Vagina (tissue), 2 donors: ENCODE data around the gene SLC8A2.

Source experiments
- POLR2AphosphoS5 ChIP-seq, 2 donors: sonication (generic); formaldehyde crosslinking; IDR thresholded peaks; one replicate each; pipeline ENCODE4 v1.9.0; 2017; ENCODE audit warnings: antibody characterized with exemption in 2 of 2, mild to moderate bottlenecking in 2 of 2, low read depth in 1 of 2; ENCODE audit not compliant: insufficient read depth in 1 of 2
- TF ChIP-seq, protein P1 (sequence below), 3 experiments: fragments of 450-650 bp in 2 of 3; fragments of 200-600 bp in 1 of 3; sonication (generic) in 1 of 3; IDR thresholded peaks; one replicate each; pipeline ENCODE4 v1.5.1; 2017 to 2019; ENCODE audit warnings: antibody characterized with exemption in 3 of 3, mild to moderate bottlenecking in 2 of 3, moderate library complexity in 2 of 3

DNA sequence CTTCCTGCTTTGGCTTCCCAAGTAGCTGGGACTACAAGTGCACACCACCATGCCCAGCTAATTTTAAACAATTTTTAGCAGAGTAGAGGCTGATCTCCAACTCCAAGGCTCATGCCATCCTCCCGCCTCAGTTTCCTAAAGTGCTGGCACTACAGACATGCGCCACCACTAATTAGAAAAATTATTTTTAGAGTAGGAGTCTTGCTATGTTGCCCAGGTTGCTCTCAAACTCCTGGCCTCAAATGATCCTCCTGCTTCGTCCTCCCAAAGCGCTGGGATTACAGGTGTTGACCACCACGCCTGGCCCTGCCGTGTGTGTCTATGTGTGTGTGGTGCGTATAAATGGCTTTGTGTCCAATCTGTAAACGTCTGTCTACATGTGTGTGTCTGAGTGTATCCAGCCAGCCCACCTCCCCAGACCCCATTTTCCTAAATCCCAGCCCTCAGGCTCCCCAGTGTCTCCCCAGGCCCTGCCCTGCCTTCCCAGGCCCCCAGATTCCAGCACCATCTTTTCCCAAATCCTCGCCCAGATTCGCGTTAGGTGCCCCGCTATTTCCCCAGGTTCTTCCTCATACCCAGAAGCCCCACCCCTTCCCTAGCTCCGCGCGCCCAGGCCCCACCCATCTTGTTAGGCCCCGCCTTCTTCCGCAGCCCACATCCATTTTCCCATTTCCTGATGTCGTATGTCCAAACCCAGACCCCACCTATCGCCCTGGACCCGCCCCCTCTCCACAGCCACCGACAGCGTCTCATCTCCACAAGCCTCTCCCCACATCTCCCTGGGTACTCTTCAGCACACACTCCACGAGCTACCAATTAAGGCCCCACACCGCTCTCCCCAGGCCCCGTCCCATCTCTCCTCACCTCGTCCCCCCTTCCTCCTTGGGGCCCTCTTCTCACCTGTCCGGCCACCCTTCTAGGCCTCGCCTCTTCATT is 24.9 kb downstream of the SLC8A2 start:
- TF ChIP-seq, protein P1, sequence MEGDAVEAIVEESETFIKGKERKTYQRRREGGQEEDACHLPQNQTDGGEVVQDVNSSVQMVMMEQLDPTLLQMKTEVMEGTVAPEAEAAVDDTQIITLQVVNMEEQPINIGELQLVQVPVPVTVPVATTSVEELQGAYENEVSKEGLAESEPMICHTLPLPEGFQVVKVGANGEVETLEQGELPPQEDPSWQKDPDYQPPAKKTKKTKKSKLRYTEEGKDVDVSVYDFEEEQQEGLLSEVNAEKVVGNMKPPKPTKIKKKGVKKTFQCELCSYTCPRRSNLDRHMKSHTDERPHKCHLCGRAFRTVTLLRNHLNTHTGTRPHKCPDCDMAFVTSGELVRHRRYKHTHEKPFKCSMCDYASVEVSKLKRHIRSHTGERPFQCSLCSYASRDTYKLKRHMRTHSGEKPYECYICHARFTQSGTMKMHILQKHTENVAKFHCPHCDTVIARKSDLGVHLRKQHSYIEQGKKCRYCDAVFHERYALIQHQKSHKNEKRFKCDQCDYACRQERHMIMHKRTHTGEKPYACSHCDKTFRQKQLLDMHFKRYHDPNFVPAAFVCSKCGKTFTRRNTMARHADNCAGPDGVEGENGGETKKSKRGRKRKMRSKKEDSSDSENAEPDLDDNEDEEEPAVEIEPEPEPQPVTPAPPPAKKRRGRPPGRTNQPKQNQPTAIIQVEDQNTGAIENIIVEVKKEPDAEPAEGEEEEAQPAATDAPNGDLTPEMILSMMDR (IDR thresholded peaks at IDR 0.05): no peak
- TF ChIP-seq POLR2AphosphoS5 (IDR thresholded peaks at IDR 0.05; ENCODE audit: insufficient read depth in 1 of 2, low read depth in 1 of 2): no peak
